NCI-H526 treated with DMSO at 0.1 percent for 48 hours (cell line): ENCODE measurements around the gene UNKL.

Experiments used
- DNase-seq: peaks from one replicate; lab custom pipeline; 2025; lab: John Stamatoyannopoulos, UW

UNKL gene

GRCh38 chr16:1377406-1378010 lies 37.0 kb downstream of the UNKL start:
- no peak for DNase-seq

GRCh38 chr16:1375741-1376410 lies 38.6 kb downstream of the UNKL start:
- DNase-seq = no peak

- DNase-seq = no peak
Measured at GRCh38 chr16:1375298-1375640, 39.2 kb downstream of the UNKL start.

- DNase-seq = no peak
Measured at GRCh38 chr16:1374418-1375297, 39.8 kb downstream of the UNKL start.

GRCh38 chr16:1372292-1372950 lies 42.1 kb downstream of the UNKL start:
- no peak for DNase-seq

GRCh38 chr16:1371054-1371978 lies 43.2 kb downstream of the UNKL start:
- no peak for DNase-seq

GRCh38 chr16:1367486-1368174 lies 46.9 kb downstream of the UNKL start:
- DNase-seq = no peak

GRCh38 chr16:1366712-1367299 lies 47.7 kb downstream of the UNKL start:
- DNase-seq = no peak

GRCh38 chr16:1366060-1366711 lies 48.3 kb downstream of the UNKL start:
- no peak for DNase-seq

GRCh38 chr16:1364510-1364909 lies 50.0 kb downstream of the UNKL start:
- no peak for DNase-seq

- DNase-seq = no peak
Measured at GRCh38 chr16:1363501-1364041, 50.9 kb downstream of the UNKL start.

- DNase-seq = no peak
Measured at GRCh38 chr16:1362807-1363206, 51.7 kb downstream of the UNKL start.

- no peak for DNase-seq
Measured at GRCh38 chr16:1361685-1362360, 52.7 kb downstream of the UNKL start.

GRCh38 chr16:1357906-1358566 lies 56.5 kb downstream of the UNKL start:
- no peak for DNase-seq

- DNase-seq = no peak
Measured at GRCh38 chr16:1356061-1356900, 58.2 kb downstream of the UNKL start.

- no peak for DNase-seq
Measured at GRCh38 chr16:1355591-1355990, 58.9 kb downstream of the UNKL start.

GRCh38 chr16:1354815-1355540 lies 59.5 kb downstream of the UNKL start:
- no peak for DNase-seq
